Measurements from ENCODE around the gene SLC47A1. TPM values are rescaled to one million over a fixed set of nuclear protein-coding genes. Genes with fewer than 3 reads are reported as not detected.

SLC47A1 gene
- total RNA-seq, 3 donors from 2014 or later (not counting 1 experiment from before 2014, with no cell fraction given), result 0.29 to 1.3 (median 0.45) TPM

- no peaks in the 10 kb centered on the region for H3K9me3 Mint-ChIP-seq
- no peaks in the 10 kb centered on the region for H3K36me3 ChIP-seq (ENCODE audit: control insufficient read depth, insufficient read depth, low read length)
- H3K4me3 ChIP-seq (ENCODE audit: low read length), result no peak overlapping the region
- peaks cover 3 to 12% of the 10 kb centered on the region in 2 donors for H3K27me3 Mint-ChIP-seq (ENCODE audit: low read depth in 2 of 2)
- no peak overlapping the region for H3K4me3 Mint-ChIP-seq
- intact Hi-C loops (cut with micrococcal nuclease), result no loop called here
- no peaks in the 10 kb centered on the region for H3K9me3 ChIP-seq (ENCODE audit: control insufficient read depth, insufficient read depth, low read length)
- no peak overlapping the region for H3K27ac Mint-ChIP-seq
- DNase-seq (no peak), ATAC-seq (no peak)
- no peaks in the 10 kb centered on the region for H3K4me1 ChIP-seq (ENCODE audit: control insufficient read depth, insufficient read depth, low read length)
- H3K4me1 Mint-ChIP-seq, result no peaks in the 10 kb centered on the region
- no peaks in the 10 kb centered on the region for H3K27me3 ChIP-seq (ENCODE audit: control insufficient read depth, insufficient read depth, low read length)
- H3K36me3 Mint-ChIP-seq, result no peaks in the 10 kb centered on the region
- TF ChIP-seq CTCF (IDR thresholded peaks at IDR 0.05), result no peak
- 91% methylated on average over 8 of the region's 8 CpGs for WGBS (ENCODE audit: insufficient coverage)
- no peak overlapping the region for H3K27ac ChIP-seq (ENCODE audit: low read length)
Measured at GRCh38 chr17:19553036-19553435, 19.4 kb downstream of the SLC47A1 start.

GRCh38 chr17:19554393-19554792, 20.7 kb downstream of the SLC47A1 start:
- Histone ChIP-seq H3K9me3 (ENCODE audit: control insufficient read depth, insufficient read depth, low read length) (no peaks in the 10 kb centered on the region), H3K27me3 (ENCODE audit: control insufficient read depth, insufficient read depth, low read length) (no peaks in the 10 kb centered on the region), H3K27ac (ENCODE audit: low read length) (no peak overlapping the region), H3K36me3 (ENCODE audit: control insufficient read depth, insufficient read depth, low read length) (no peaks in the 10 kb centered on the region), H3K4me1 (ENCODE audit: control insufficient read depth, insufficient read depth, low read length) (no peaks in the 10 kb centered on the region), H3K4me3 (ENCODE audit: low read length) (no peak overlapping the region)
- Mint-ChIP-seq H3K9me3 (no peaks in the 10 kb centered on the region), H3K27ac (no peak overlapping the region), H3K4me1 (no peaks in the 10 kb centered on the region), H3K36me3 (no peaks in the 10 kb centered on the region), H3K27me3 (ENCODE audit: low read depth in 2 of 2) (peaks cover 3 to 12% of the 10 kb centered on the region in 2 donors), H3K4me3 (no peak overlapping the region)
- intact Hi-C loops (cut with micrococcal nuclease), result no loop called here
- ATAC-seq, result no peak
- no peak for DNase-seq
- 89% methylated on average over 9 of the region's 9 CpGs for WGBS (ENCODE audit: insufficient coverage)
- TF ChIP-seq CTCF (IDR thresholded peaks at IDR 0.05), result no peak

- WGBS (ENCODE audit: insufficient coverage), result 85% methylated on average over 11 of the region's 11 CpGs
- H3K36me3 Mint-ChIP-seq, result no peaks in the 10 kb centered on the region
- Histone ChIP-seq H3K36me3 (ENCODE audit: control insufficient read depth, insufficient read depth, low read length) (no peaks in the 10 kb centered on the region), H3K27me3 (ENCODE audit: control insufficient read depth, insufficient read depth, low read length) (no peaks in the 10 kb centered on the region), H3K4me1 (ENCODE audit: control insufficient read depth, insufficient read depth, low read length) (no peaks in the 10 kb centered on the region), H3K27ac (ENCODE audit: low read length) (no peak overlapping the region), H3K9me3 (ENCODE audit: control insufficient read depth, insufficient read depth, low read length) (no peaks in the 10 kb centered on the region), H3K4me3 (ENCODE audit: low read length) (no peak overlapping the region)
- H3K4me1 Mint-ChIP-seq, result no peaks in the 10 kb centered on the region
- intact Hi-C loops (cut with micrococcal nuclease), result no loop called here
- H3K27ac Mint-ChIP-seq, result no peak overlapping the region
- ATAC-seq (no peak), DNase-seq (no peak)
- H3K9me3 Mint-ChIP-seq, result no peaks in the 10 kb centered on the region
- no peak for TF ChIP-seq CTCF (IDR thresholded peaks at IDR 0.05)
- H3K27me3 Mint-ChIP-seq (ENCODE audit: low read depth in 2 of 2), result peaks cover 5 to 12% of the 10 kb centered on the region in 2 donors
- no peak overlapping the region for H3K4me3 Mint-ChIP-seq
Measured at GRCh38 chr17:19555746-19556145, 22.1 kb downstream of the SLC47A1 start.

GRCh38 chr17:19558946-19559345, 25.3 kb downstream of the SLC47A1 start:
- intact Hi-C loops (cut with micrococcal nuclease), result no loop called here
- no peak for DNase-seq
- no peak overlapping the region for H3K4me3 Mint-ChIP-seq
- H3K27ac ChIP-seq (ENCODE audit: low read length), result no peak overlapping the region
- no peaks in the 10 kb centered on the region for H3K9me3 Mint-ChIP-seq
- H3K27ac Mint-ChIP-seq, result no peak overlapping the region
- no peaks in the 10 kb centered on the region for H3K27me3 ChIP-seq (ENCODE audit: control insufficient read depth, insufficient read depth, low read length)
- no peaks in the 10 kb centered on the region for H3K4me1 ChIP-seq (ENCODE audit: control insufficient read depth, insufficient read depth, low read length)
- TF ChIP-seq CTCF (IDR thresholded peaks at IDR 0.05), result no peak
- H3K27me3 Mint-ChIP-seq (ENCODE audit: low read depth in 2 of 2), result peaks cover 5 to 12% of the 10 kb centered on the region in 2 donors
- H3K36me3 Mint-ChIP-seq, result no peaks in the 10 kb centered on the region
- no peaks in the 10 kb centered on the region for H3K4me1 Mint-ChIP-seq
- H3K36me3 ChIP-seq (ENCODE audit: control insufficient read depth, insufficient read depth, low read length), result no peaks in the 10 kb centered on the region
- H3K9me3 ChIP-seq (ENCODE audit: control insufficient read depth, insufficient read depth, low read length), result no peaks in the 10 kb centered on the region
- H3K4me3 ChIP-seq (ENCODE audit: low read length), result no peak overlapping the region
- no peak for ATAC-seq
